Spleen (tissue), 11 donors: ENCODE results near the gene NME2. TPM values are rescaled to one million over a fixed set of nuclear protein-coding genes. Genes with fewer than 3 reads are reported as not detected.

Experiments
- DNase-seq: peaks from one replicate; pipeline ENCODE4 v3.0.0-alpha.2; 2020
- H3K27ac ChIP-seq, 8 donors: fragments of 200-600 bp; sonication (generic) in 7 of 8; 1 replicate in 4 of 8; 2 replicates in 4 of 8; pipeline versions ENCODE4 v1.5.0 to v1.8.0; 2016 to 2021; ENCODE audit warnings: inconsistent platforms in 4 of 8, mild to moderate bottlenecking in 4 of 8, moderate library complexity in 1 of 8
- H3K27me3 ChIP-seq, 7 donors: fragments of 200-600 bp; sonication (generic) in 6 of 7; replicated peaks in 1 of 7; 1 replicate in 4 of 7; 2 replicates in 3 of 7; pipeline versions ENCODE4 v1.5.0 to v1.8.0; 2016 to 2021; ENCODE audit warnings: inconsistent platforms in 3 of 7, mild to moderate bottlenecking in 1 of 7
- H3K36me3 ChIP-seq, 6 donors: fragments of 200-600 bp; sonication (generic) in 5 of 6; 1 replicate in 4 of 6; 2 replicates in 2 of 6; pipeline versions ENCODE4 v1.5.0 to v1.8.0; 2016 to 2021; ENCODE audit warnings: inconsistent platforms in 2 of 6
- H3K4me1 ChIP-seq, 6 donors: fragments of 200-600 bp; sonication (generic) in 5 of 6; 1 replicate in 3 of 6; 2 replicates in 3 of 6; pipeline versions ENCODE4 v1.5.0 to v1.8.0; 2016 to 2021; ENCODE audit warnings: inconsistent platforms in 3 of 6
- H3K4me3 ChIP-seq, 8 donors: fragments of 200-600 bp; sonication (generic) in 7 of 8; 1 replicate in 4 of 8; 2 replicates in 4 of 8; pipeline versions ENCODE4 v1.5.0 to v1.8.0; 2016 to 2021; ENCODE audit warnings: inconsistent platforms in 4 of 8, mild to moderate bottlenecking in 4 of 8, moderate library complexity in 2 of 8
- H3K9me3 ChIP-seq, 8 donors: fragments of 200-600 bp; sonication (generic) in 7 of 8; 1 replicate in 4 of 8; 2 replicates in 4 of 8; pipeline versions ENCODE4 v1.5.0 to v1.8.0; 2016 to 2021; ENCODE audit warnings: inconsistent platforms in 4 of 8
- POLR2A ChIP-seq, 3 donors: fragments of 450-650 bp; IDR thresholded peaks; one replicate each; pipeline ENCODE4 v1.5.1; 2017; ENCODE audit warnings: antibody characterized with exemption in 3 of 3, mild to moderate bottlenecking in 1 of 3
- POLR2AphosphoS5 ChIP-seq, 3 donors: sonication (generic); formaldehyde crosslinking; IDR thresholded peaks; one replicate each; pipeline ENCODE4 v1.5.1; 2017; ENCODE audit warnings: antibody characterized with exemption in 3 of 3
- WGBS, 5 donors: extraction: QIAGEN DNeasy Blood & Tissue Kit in 3 of 5; methylation state at CpG; one replicate each; pipeline versions ENCODE4 v1.1.5 to v1.1.7; 2013 to 2018; 5-methylcytosine and 5-hydroxymethylcytosine counted together
- intact Hi-C: fragments of 100-400 bp; cut with DNase I; formaldehyde crosslinking; loops from one replicate; pipeline ENCODE4 v1.15.0; 2023; ENCODE audit warnings: low total_unique reads
- polyA plus RNA-seq, 3 donors: library from polyadenylated mRNA; stranded (reverse); fragments of 200-250 nt; gene quantifications; one replicate each; pipeline ENCODE4 v1.2.1, GENCODE V29; 2013
- total RNA-seq, 7 donors: library from RNA; depleted of rRNA in 3 of 7; stranded (reverse); fragments of >200 nt in 3 of 7; fragmentation: NEBNext Ultra II Directional in 4 of 7; extraction: Animal tissue kit (Norgen Biotek cat#: 25700) in 4 of 7; gene quantifications; one replicate each; pipeline versions ENCODE4 v1.1.0 to v1.2.1, GENCODE V29; 2016 to 2021
- TF ChIP-seq, protein P1 (sequence below), 11 experiments: fragments of 200-600 bp in 7 of 11; fragments of 450-650 bp in 4 of 11; sonication (generic) in 4 of 11; IDR thresholded peaks in 8 of 11; conservative IDR thresholded peaks in 3 of 11; 1 replicate in 7 of 11; 2 replicates in 4 of 11; pipeline versions ENCODE4 v1.4.0 to v1.8.0; 2016 to 2021; ENCODE audit warnings: antibody characterized with exemption in 11 of 11, inconsistent platforms in 4 of 11, mild to moderate bottlenecking in 1 of 11
- donor health status: healthy with polysubstance abuse.
- donor health status: DM: no; HTN: no; CAD: no; lungs with moderate emphysema.
- donor health status: DM: no; HTN: no; CAD: no.
- donor health status: Bipolar disorder and iron deficiency.
- donor health status: healthy.
- donor health status: DM: no; HTN: no; CAD: no.
- donor health status: DM: yes; HTN: yes; CAD: no.

The NME2 gene
- total and polyA plus RNA-seq, 10 donors, result 209 to 746 (median 280) TPM

DNA sequence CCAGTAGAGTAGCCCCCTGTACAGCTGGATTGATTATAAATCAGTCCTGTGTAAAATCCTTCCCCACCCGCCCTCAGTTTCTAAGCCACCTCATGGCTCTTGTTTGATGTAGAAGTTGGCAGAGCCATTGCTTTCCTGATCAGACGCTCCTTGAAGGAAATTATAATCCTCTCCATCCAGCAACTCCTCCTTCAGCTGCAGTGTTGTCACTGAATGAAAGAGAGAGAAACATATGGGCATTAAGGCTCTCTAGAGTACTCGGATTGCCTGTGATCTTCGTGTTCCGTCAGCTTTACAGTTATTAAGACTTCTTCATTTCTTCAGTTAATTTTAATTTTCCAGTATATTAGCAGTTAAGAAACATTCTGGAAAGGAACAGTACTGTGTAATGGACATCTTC lies 14.3 kb downstream of the NME2 start:
- H3K9me3 ChIP-seq, result no peaks in the 10 kb centered on the region
- intact Hi-C loops, result no loop called here
- no peak for TF ChIP-seq POLR2AphosphoS5 (IDR thresholded peaks at IDR 0.05)
- no peak for TF ChIP-seq POLR2A (IDR thresholded peaks at IDR 0.05)
- TF ChIP-seq, protein P1, sequence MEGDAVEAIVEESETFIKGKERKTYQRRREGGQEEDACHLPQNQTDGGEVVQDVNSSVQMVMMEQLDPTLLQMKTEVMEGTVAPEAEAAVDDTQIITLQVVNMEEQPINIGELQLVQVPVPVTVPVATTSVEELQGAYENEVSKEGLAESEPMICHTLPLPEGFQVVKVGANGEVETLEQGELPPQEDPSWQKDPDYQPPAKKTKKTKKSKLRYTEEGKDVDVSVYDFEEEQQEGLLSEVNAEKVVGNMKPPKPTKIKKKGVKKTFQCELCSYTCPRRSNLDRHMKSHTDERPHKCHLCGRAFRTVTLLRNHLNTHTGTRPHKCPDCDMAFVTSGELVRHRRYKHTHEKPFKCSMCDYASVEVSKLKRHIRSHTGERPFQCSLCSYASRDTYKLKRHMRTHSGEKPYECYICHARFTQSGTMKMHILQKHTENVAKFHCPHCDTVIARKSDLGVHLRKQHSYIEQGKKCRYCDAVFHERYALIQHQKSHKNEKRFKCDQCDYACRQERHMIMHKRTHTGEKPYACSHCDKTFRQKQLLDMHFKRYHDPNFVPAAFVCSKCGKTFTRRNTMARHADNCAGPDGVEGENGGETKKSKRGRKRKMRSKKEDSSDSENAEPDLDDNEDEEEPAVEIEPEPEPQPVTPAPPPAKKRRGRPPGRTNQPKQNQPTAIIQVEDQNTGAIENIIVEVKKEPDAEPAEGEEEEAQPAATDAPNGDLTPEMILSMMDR (IDR thresholded peaks at IDR 0.05 in 8 of 11, conservative IDR thresholded peaks at IDR 0.05 in 3 of 11), result no peak
- no peaks in the 10 kb centered on the region for H3K4me1 ChIP-seq
- no peak overlapping the region for H3K4me3 ChIP-seq
- H3K27ac ChIP-seq, result no peak overlapping the region
- H3K27me3 ChIP-seq, result no peaks in the 10 kb centered on the region
- no peak for DNase-seq
- peaks cover 0 to 88% (median 36%) of the 10 kb centered on the region in 6 donors for H3K36me3 ChIP-seq
- 89 to 95% (median 94%) methylated on average over 5 of the region's 5 CpGs for WGBS, 5 donors

- no peak overlapping the region for H3K4me3 ChIP-seq
- TF ChIP-seq POLR2AphosphoS5 (IDR thresholded peaks at IDR 0.05) (no peak), POLR2A (IDR thresholded peaks at IDR 0.05) (no peak)
- TF ChIP-seq, protein P1 (IDR thresholded peaks at IDR 0.05 in 8 of 11, conservative IDR thresholded peaks at IDR 0.05 in 3 of 11), result no peak
- intact Hi-C loops, result no loop called here
- peaks cover 0 to 95% (median 47%) of the 10 kb centered on the region in 6 donors for H3K36me3 ChIP-seq
- DNase-seq, result no peak
- H3K27ac ChIP-seq, result no peak overlapping the region
- H3K27me3 ChIP-seq, result no peaks in the 10 kb centered on the region
- WGBS, 5 donors, result 90 to 98% (median 93%) methylated on average over 1 of the region's 1 CpG
- no peaks in the 10 kb centered on the region for H3K9me3 ChIP-seq
- H3K4me1 ChIP-seq, result no peaks in the 10 kb centered on the region
These were observed 17.9 kb downstream of the NME2 start for GRCh38 chr17:51184124-51184523.

- DNase-seq, result no peak
- H3K4me1 ChIP-seq, result no peaks in the 10 kb centered on the region
- intact Hi-C loops, result no loop called here
- TF ChIP-seq POLR2A (IDR thresholded peaks at IDR 0.05) (no peak), POLR2AphosphoS5 (IDR thresholded peaks at IDR 0.05) (no peak)
- TF ChIP-seq, protein P1 (IDR thresholded peaks at IDR 0.05 in 8 of 11, conservative IDR thresholded peaks at IDR 0.05 in 3 of 11), result no peak
- no peaks in the 10 kb centered on the region for H3K9me3 ChIP-seq
- no peaks in the 10 kb centered on the region for H3K27me3 ChIP-seq
- peaks cover 0 to 100% (median 54%) of the 10 kb centered on the region in 6 donors for H3K36me3 ChIP-seq
- 88 to 97% (median 94%) methylated on average over 8 of the region's 8 CpGs for WGBS, 5 donors
- H3K27ac ChIP-seq, result no peak overlapping the region
- no peak overlapping the region for H3K4me3 ChIP-seq
These were observed 19.6 kb downstream of the NME2 start for GRCh38 chr17:51185763-51186332.

GRCh38 chr17:51188271-51188833 lies 22.1 kb downstream of the NME2 start:
- 91 to 93% (median 92%) methylated on average over 9 of the region's 9 CpGs for WGBS, 5 donors
- TF ChIP-seq, protein P1 (IDR thresholded peaks at IDR 0.05 in 8 of 11, conservative IDR thresholded peaks at IDR 0.05 in 3 of 11), result no peak
- no peak for TF ChIP-seq POLR2AphosphoS5 (IDR thresholded peaks at IDR 0.05)
- TF ChIP-seq POLR2A (IDR thresholded peaks at IDR 0.05), result no peak
- Histone ChIP-seq H3K36me3 (peaks cover 0 to 100% (median 63%) of the 10 kb centered on the region in 6 donors), H3K4me1 (no peaks in the 10 kb centered on the region), H3K9me3 (no peaks in the 10 kb centered on the region), H3K4me3 (no peak overlapping the region), H3K27me3 (no peaks in the 10 kb centered on the region), H3K27ac (no peak overlapping the region)
- DNase-seq, result no peak
- intact Hi-C loops, result no loop called here
